Heart right ventricle (tissue), 16 donors: Measurements from ENCODE around the gene UST. TPM values are rescaled to one million over a fixed set of nuclear protein-coding genes. Genes with fewer than 3 reads are reported as not detected.

ENCODE experiments used
- ATAC-seq, 8 donors: fragments of 200-7000 bp; cut with Tn5 transposase; one replicate each; pipeline ENCODE4 v1.9.1; 2020; ENCODE audit warnings: mild to moderate bottlenecking in 8 of 8, moderate library complexity in 8 of 8, moderate number of reproducible peaks in 1 of 8
- DNase-seq, 2 donors: peaks; one replicate each; pipeline ENCODE4 v3.0.0-alpha.2; 2020
- H3K27ac ChIP-seq, 10 donors: fragments of 200-600 bp; sonication (generic) in 2 of 10; one replicate each; pipeline versions ENCODE4 v1.5.0 to v1.8.0; 2020 to 2022; ENCODE audit warnings: mild to moderate bottlenecking in 3 of 10
- H3K27me3 ChIP-seq, 7 donors: fragments of 200-600 bp; one replicate each; pipeline ENCODE4 v1.8.0; 2021 to 2022; ENCODE audit warnings: mild to moderate bottlenecking in 2 of 7
- H3K36me3 ChIP-seq, 9 donors: fragments of 200-600 bp; sonication (generic) in 1 of 9; one replicate each; pipeline versions ENCODE4 v1.5.0 to v1.8.0; 2020 to 2022; ENCODE audit warnings: mild to moderate bottlenecking in 2 of 9
- H3K4me1 ChIP-seq, 9 donors: fragments of 200-600 bp; sonication (generic) in 1 of 9; one replicate each; pipeline versions ENCODE4 v1.5.0 to v1.8.0; 2020 to 2022; ENCODE audit warnings: mild to moderate bottlenecking in 4 of 9
- H3K4me3 ChIP-seq, 10 donors: fragments of 200-600 bp; sonication (generic) in 2 of 10; one replicate each; pipeline versions ENCODE4 v1.5.0 to v1.8.0; 2020 to 2022; ENCODE audit warnings: mild to moderate bottlenecking in 7 of 10, moderate library complexity in 2 of 10
- H3K9me3 ChIP-seq, 11 donors: fragments of 200-600 bp in 10 of 11; sonication (generic) in 2 of 11; one replicate each; pipeline versions ENCODE4 v1.5.0 to v1.8.0; 2013 to 2022; ENCODE audit warnings: mild to moderate bottlenecking in 2 of 11, control low read depth in 1 of 11, moderate library complexity in 1 of 11
- WGBS, 2 donors: extraction: QIAGEN DNeasy Blood & Tissue Kit; methylation state at CpG; one replicate each; pipeline ENCODE4 v1.1.7; 2013; ENCODE audit warnings: inconsistent platforms in 1 of 2; 5-methylcytosine and 5-hydroxymethylcytosine counted together
- intact Hi-C, 10 donors: fragments of 100-400 bp; cut with DNase I; formaldehyde crosslinking; loops; one replicate each; pipeline versions ENCODE4 v1.11.1 to v1.14.2; 2022
- polyA plus RNA-seq, 2 donors: library from polyadenylated mRNA; stranded (reverse); fragments of 200-250 nt; gene quantifications; one replicate each; pipeline ENCODE4 v1.2.3, GENCODE V29; 2013
- total RNA-seq, 10 donors: library from RNA; stranded (reverse); fragmentation: NEBNext Ultra II Directional in 3 of 10; extraction: Animal tissue kit (Norgen Biotek cat#: 25700) in 3 of 10; gene quantifications; one replicate each; pipeline versions ENCODE4 v1.2.1 to v1.2.4, GENCODE V29; 2021 to 2023
- TF ChIP-seq, protein P1 (sequence below), 9 donors: fragments of 200-600 bp; sonication (generic) in 2 of 9; IDR thresholded peaks; one replicate each; pipeline versions ENCODE4 v1.5.0 to v1.8.0; 2021 to 2022; ENCODE audit warnings: antibody characterized with exemption in 9 of 9, mild to moderate bottlenecking in 5 of 9, moderate library complexity in 1 of 9
- donor health status: Arrhythmogenic right ventricular cardiomyopathy.
- donor health status: ischemic (EF 13 %, LVEDD 7.1; RV severe dilation, severe dysfunction).
- donor health status: healthy with polysubstance abuse.
- donor health status: DM: no; HTN: yes; CAD: no.
- donor health status: DM: no; HTN: no; CAD: no.
- donor health status: ischemic (EF 25% LVEDD 6.9; RV normal size, moderate dysfunction).
- donor health status: ischemic (EF 25% LVEDD 5.7; RV mildly dilated, moderate dysfunction).
- donor health status: healthy.
- donor health status: DM: yes; HTN: yes; CAD: no.
- donor health status: Ischemic cardiomyopathy.
- donor health status: ischemic (EF 35%, LVEDD 5.7; RV mildly dilated, moderate dysfunction).
- donor health status: nonischemic (EF 11% LVEDD 7.7; RV severe dilation, severe dysfunction).
- donor health status: DM: yes; HTN: yes; CAD: no.
- donor health status: PGD.
- donor health status: ischemic (EF 29% LVEDD 5.4; RV normal size, mild dysfunction).
- donor health status: nonischemic (EF 23%, LVEDD 6.1; RV moderate dilation, normal function).

Gene UST
- total and polyA plus RNA-seq, 12 donors: 1.6 to 4.1 (median 2.3) TPM

- H3K27ac ChIP-seq: no peak overlapping the region
- WGBS, 2 donors: 88 to 89% methylated on average over 3 of the region's 3 CpGs
- H3K27me3 ChIP-seq: no peaks in the 10 kb centered on the region
- intact Hi-C loops: no loop called here
- no peaks in the 10 kb centered on the region for H3K36me3 ChIP-seq
- peaks cover 0 to 9% (median 0%) of the 10 kb centered on the region in 9 donors for H3K4me1 ChIP-seq
- ATAC-seq (no peak), DNase-seq (no peak)
- TF ChIP-seq, protein P1, sequence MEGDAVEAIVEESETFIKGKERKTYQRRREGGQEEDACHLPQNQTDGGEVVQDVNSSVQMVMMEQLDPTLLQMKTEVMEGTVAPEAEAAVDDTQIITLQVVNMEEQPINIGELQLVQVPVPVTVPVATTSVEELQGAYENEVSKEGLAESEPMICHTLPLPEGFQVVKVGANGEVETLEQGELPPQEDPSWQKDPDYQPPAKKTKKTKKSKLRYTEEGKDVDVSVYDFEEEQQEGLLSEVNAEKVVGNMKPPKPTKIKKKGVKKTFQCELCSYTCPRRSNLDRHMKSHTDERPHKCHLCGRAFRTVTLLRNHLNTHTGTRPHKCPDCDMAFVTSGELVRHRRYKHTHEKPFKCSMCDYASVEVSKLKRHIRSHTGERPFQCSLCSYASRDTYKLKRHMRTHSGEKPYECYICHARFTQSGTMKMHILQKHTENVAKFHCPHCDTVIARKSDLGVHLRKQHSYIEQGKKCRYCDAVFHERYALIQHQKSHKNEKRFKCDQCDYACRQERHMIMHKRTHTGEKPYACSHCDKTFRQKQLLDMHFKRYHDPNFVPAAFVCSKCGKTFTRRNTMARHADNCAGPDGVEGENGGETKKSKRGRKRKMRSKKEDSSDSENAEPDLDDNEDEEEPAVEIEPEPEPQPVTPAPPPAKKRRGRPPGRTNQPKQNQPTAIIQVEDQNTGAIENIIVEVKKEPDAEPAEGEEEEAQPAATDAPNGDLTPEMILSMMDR (IDR thresholded peaks at IDR 0.05): no peak
- no peaks in the 10 kb centered on the region for H3K9me3 ChIP-seq
- H3K4me3 ChIP-seq: no peak overlapping the region
Measured at GRCh38 chr6:148987982-148988381, 241.2 kb downstream of the UST start.

- TF ChIP-seq, protein P1 (IDR thresholded peaks at IDR 0.05): no peak
- no peak overlapping the region for H3K27ac ChIP-seq
- intact Hi-C loops: no loop called here
- peaks cover 0 to 9% (median 0%) of the 10 kb centered on the region in 9 donors for H3K4me1 ChIP-seq
- ATAC-seq (no peak), DNase-seq (no peak)
- WGBS, 2 donors: 72 to 81% methylated on average over 1 of the region's 1 CpG
- H3K4me3 ChIP-seq: no peak overlapping the region
- H3K36me3 ChIP-seq: no peaks in the 10 kb centered on the region
- H3K27me3 ChIP-seq: no peaks in the 10 kb centered on the region
- H3K9me3 ChIP-seq: no peaks in the 10 kb centered on the region
Measured at GRCh38 chr6:148989585-148989984, 242.8 kb downstream of the UST start.

DNA sequence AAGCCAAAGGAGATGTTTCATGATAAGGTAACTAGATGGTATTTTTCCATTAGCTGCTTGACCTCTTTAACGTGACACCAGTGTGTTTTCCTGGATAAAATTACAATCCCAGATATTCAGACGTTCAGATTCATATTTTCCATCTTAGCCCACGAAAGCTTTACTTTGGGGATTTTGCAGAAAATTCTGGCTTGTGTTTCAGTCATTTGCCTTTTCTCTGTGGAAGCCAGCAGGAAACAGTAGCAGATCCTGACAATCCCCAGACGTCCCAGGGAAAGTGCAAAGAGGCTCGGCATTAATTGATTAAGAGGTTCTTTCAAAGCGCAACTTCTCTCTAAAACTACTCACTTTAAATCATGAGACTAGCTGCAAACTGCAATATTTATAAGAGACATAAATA, 243.6 kb downstream of the UST start:
- peaks cover 0 to 9% (median 0%) of the 10 kb centered on the region in 9 donors for H3K4me1 ChIP-seq
- TF ChIP-seq, protein P1 (IDR thresholded peaks at IDR 0.05): no peak
- intact Hi-C loops: no loop called here
- H3K9me3 ChIP-seq: no peaks in the 10 kb centered on the region
- H3K36me3 ChIP-seq: no peaks in the 10 kb centered on the region
- peak overlapping the region in 1 of 10 donors; percentile 3 for H3K27ac ChIP-seq
- H3K27me3 ChIP-seq: no peaks in the 10 kb centered on the region
- ATAC-seq: peak in 2 of 8 donors; percentile 20 to 38
- no peak overlapping the region for H3K4me3 ChIP-seq
- WGBS, 2 donors: 44 to 62% methylated on average over 6 of the region's 6 CpGs
- no peak for DNase-seq

- no peak for ATAC-seq
- peaks cover 0 to 16% (median 11%) of the 10 kb centered on the region in 11 donors for H3K9me3 ChIP-seq
- intact Hi-C loops: no loop called here
- no peak overlapping the region for H3K27ac ChIP-seq
- TF ChIP-seq, protein P1 (IDR thresholded peaks at IDR 0.05): no peak
- H3K4me1 ChIP-seq: peaks cover 0 to 29% (median 18%) of the 10 kb centered on the region in 9 donors
- 53 to 54% methylated on average over 1 of the region's 1 CpG for WGBS, 2 donors
- no peaks in the 10 kb centered on the region for H3K27me3 ChIP-seq
- DNase-seq: no peak
- no peaks in the 10 kb centered on the region for H3K36me3 ChIP-seq
- H3K4me3 ChIP-seq: no peak overlapping the region
Measured at GRCh38 chr6:148996815-148997214, 250.0 kb downstream of the UST start.
